NCI-H82 treated with DMSO at 0.1 percent for 48 hours (cell line): Measurements from ENCODE around the gene FAM83G.

Source experiments
- DNase-seq: peaks from one replicate; lab custom pipeline; 2025; ENCODE audit not compliant: unreplicated experiment; lab: John Stamatoyannopoulos, UW

Gene FAM83G

DNA sequence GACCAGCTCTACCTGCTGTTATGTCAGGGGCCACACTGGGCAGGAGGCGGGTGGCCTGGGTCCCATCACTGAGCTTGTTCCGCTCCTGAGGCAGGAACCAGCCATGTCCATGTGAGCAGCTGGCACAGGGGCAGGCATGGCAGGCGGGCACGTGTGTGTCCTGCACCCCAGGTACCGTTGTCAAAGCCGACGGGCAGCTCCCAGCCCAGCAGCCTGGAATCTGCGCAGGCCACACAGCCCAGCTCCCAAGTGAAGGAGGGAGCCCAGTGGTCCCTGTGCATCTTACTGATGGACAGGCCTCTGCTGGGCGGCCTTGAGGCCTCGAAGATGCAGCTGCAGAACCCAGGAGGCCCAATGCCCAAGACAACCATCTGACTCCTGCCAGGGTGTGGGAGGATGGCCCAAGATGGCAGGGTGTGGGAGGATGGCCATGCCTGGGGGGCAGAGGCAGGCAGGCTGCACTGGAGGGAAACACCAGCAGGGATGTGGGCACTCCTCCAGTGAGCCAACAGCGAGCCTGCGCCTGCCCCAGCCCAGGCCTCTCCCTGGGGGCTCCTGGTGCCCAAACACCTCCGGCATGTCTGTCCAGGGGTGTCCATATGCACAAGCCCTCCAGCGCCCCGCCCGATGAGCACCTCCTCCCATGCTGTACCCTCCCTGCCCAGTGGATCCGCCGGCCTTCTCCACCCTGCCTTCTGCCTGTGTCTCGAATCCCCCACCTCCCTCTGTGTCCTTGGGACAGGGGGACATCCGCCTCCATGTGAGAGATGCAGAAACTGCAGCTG, 12.8 kb downstream of the FAM83G start:
- DNase-seq = no peak

DNA sequence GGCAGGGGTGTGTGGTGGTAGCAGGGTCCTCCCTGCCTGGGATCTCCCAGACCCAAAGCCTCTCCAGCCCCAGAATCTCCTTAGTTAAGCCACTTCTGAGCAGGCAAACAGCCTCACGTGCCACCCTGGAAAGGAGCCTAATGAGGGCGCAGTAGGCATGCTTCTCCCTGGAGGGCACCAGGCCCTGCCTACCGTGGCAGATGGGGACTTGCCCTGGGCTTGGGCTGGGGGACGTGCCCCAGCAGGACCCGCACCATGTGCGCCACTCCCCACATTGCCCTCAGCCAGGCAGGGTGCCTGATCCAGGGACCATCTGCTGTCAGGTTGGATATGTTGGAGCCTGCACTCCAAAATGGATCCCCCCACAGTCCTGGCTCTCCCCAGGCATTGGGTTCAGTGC, 14.2 kb downstream of the FAM83G start:
- DNase-seq = no peak

DNA sequence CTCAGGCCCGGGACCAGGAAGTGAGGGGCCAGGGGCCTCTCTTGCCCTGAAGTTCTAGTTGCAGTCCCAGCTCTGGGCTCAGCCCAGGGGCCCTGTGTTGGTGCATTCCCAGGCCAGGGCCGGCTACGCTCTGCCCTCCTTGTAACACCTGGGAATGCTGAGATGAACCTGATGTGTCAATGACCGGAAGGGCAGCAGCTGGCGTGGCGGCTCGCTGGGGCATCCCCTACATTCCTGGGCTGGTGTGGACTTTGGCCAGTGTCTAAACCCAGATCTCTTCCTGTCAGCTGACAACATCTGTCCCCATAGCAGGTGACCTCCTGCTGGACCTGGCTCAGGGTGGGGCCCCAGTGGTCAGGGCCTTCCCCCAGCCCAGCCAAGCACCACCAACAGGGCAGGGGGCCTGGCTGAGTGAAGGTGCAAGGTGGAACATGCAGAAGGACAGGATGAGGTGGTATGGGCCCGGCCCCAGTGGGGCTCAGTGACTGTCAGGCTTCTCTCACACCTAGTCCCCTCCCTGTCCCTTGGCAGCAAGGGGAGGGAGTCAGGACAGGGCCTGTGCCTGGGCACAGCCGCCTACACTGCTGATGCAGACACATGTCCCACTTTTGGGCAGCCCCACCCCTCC, 15.9 kb downstream of the FAM83G start:
- DNase-seq = no peak

DNA sequence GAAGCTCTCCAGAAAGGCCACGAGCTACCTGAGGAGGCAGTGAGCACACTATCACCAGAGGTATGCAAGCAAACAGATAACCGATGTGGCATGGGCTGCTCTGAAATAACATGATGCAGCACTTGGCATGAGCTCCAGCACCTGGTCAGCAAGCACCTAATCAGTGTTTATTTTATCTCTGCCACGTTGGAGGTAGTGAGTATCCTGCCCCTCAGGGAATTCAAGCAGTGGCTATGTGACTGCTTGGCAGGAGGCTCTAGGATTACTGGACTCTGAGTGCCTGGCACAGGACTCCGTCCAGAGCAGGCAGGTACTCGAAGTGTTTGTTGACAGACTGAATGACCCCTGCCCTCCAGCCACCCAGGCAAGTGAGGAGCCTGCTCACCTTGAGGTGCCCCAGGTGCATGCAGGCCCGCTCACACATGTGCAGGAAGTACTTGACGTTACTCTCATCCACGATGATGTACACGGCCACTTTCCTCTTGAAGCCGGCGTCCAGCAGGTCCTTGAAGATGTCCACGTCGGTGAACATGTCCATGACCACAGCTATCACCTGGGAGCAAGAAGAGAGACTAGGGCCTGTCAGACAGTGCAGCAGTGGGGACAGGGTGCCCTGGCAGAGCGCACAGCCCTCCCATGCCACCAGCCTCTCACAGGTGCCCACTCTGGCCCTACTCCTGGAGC, 16.6 kb downstream of the FAM83G start:
- DNase-seq = no peak

DNA sequence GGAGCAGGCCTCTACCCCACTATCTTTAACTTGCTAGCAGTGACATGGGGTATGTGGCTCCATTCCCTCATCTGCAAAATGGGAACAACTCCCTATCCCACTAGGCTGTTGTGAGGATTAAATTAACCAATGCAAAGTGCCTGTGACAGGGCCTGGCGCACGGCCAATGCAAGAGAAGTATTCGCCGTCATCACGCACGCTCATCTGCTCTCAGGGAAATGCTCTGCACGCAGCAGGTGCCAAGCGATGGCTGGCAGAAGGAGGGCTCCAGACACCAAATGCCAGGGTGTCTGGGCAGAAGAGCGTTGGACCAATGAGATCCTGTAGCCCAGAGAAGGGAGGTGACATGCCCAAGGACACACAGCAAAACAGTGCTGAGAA, 17.3 kb downstream of the FAM83G start:
- DNase-seq = no peak

DNA sequence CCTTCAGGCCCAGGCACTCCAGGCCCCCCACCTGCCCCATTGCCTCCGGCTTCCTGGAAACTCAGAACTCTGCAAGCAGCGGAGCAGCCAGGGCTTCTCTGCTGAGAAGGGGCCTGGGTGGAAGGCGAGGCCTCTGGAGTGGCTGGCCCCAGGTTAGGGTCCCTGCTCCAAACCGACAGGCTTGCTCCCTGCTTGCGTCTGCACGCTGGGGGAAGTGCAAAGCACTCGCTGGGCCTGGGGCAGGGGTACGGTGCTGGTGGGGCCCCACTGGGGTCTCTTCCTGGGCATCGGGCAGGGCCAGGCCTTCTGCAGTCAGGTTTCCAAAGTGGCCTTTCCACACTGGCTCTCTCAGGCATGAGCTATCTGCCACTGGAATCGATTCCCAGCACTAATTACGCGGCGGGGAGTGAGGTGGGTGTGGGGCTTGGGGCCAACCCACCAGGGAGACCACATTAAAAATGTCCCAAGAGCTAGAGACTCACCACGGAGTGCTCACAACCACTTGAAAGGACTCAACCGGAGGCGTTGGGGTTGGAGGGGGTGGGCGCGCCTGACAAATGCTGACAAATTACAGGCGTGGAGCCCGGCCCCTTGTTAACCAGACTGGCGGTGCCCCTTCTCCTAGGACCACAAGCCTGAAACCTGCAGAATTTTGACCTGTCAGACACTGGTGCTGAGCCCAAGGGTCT, 17.9 kb downstream of the FAM83G start:
- no peak for DNase-seq

DNA sequence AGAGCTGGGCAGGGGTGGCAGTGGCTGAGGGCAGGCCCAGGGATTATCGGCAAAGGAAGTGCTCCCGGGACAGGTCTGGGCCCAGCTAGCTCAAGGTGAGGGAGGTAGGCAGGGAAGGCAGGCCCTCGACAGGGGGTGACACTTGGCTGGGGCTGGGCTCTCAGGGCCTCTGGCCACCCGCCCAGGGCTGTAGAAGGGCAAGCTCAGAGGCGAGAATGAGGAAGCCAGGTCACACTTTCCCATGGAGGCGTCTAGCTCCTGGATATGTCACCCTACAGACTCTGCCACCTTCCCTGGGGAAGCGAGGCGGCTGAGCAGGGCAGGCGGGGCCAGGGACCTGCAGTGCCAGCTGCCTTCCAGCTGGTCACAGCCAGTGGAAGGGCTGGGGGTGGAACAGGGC, 19.1 kb downstream of the FAM83G start:
- no peak for DNase-seq

DNA sequence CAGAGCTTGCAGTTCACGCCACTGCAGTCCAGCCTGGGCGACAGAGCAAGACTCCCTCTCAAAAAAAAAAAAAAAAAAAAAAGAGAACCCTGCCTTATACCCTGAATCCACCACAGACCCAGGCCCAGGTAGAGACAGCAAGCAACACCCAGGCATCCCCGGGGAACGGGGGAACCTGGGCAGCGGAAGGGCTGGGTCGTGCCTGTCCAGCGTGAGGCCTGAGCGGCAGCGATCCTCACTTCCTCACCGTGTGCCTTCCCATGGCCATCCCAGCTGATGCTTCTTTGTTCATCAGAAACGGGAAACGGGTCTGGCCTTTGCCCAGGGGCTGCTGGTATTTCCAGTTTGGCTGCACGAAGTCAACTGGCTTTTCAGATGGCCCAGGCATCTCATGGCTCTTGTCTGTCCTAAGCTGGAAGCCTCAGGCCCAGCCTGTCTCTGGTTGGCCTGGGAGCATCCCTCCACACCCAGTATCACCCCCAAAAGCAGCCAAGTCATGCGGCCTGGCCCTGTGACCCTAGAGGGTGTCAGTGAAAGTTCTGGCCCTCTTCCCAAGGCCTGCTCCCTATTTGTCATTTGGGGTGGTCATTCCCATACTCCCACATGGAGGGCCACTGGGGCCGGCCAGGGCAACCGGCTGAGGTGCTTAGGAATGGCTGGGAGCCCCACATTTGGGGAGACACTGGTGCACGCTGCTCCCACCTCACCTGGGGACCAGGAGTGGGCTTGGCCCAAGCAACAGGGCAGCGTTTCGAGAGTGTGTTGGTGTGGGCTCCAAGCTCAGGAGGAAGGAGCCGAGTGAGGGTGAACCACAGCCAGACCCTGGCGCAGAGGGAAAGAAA, 20.1 kb downstream of the FAM83G start:
- no peak for DNase-seq

DNA sequence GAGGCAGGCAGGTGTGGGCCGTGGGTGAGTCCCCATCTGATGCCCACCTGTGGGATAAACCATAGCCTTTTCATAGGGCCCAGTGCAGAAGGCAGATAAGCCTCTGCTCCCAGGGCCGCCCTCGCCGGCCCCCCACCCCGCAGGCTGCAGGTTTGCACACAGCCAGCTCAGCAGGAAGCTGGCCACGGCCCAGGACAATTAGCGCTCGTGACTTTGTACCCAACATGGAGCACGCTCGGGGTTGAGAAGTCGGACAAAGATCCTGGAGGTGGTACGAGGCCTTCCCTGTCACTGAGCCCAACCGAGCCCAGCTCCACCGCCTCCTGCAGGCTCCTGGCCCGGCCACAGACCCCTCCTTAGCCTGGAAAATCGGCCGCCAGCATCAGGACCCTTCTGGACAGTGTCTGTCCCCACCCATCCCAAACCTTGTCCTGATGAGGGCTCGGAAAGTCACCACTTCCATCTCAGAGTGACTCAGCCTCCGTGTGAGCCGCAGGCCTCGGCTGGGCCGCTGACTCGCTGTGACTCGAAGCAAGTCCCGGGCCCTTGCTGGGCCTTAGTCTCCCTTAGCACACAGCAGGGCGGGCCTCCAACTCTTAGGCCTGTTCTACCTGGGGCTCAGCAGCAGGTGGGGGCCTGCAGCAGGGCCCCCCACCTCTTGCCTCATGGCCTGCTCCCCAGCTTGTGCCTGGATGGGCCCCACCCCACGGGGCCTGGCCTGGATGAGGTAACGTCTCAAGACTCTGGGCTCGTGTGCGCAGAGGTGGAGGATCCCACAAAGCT, 22.7 kb downstream of the FAM83G start:
- DNase-seq = no peak

DNA sequence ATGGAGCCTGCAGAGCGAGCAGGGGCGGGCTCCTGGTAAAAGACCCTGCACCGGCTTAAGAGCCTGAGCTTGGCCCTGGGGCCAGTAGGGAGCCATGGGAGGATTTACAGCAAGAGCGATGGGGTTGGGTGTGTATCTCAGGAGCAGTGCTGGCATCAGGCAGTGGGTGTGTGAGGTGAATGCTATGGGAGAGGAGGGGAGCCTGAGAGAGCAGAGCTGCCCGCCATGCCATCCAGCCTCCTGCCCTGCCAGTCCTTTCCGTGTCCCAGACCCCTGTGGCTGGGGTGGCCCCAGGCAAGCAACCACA, 23.3 kb downstream of the FAM83G start:
- no peak for DNase-seq

DNA sequence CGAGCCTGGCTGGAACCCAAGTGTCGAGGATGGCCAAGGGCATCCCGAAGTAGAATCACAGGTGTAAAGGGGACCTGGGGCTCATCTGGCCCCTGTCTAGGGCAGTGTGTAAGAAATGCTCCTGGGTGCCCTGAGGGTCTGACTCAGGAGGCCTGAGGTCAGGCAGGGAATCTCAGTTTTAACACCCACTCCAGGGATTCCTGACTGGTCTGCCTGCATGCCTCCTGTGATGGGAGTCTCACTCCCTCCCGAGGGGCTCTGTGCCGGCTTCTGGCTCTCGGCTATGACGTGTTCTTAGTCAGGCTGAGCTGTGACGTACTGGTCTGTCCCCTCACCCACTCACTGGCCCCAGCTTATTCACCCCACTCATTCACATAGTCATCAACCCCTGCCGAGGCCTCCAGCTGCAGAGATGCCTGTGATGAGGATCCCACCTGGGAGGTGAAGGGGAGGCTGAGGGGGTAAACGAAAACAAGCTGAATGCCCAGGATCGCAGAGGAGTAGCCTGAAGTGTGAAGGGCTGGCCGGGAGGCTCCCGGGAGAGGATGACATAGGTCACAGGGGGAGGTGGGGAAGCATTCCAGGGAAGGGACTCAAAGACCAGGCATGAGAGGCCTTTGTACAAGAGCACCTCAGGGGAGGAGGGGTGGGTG, 23.8 kb downstream of the FAM83G start:
- no peak for DNase-seq

DNA sequence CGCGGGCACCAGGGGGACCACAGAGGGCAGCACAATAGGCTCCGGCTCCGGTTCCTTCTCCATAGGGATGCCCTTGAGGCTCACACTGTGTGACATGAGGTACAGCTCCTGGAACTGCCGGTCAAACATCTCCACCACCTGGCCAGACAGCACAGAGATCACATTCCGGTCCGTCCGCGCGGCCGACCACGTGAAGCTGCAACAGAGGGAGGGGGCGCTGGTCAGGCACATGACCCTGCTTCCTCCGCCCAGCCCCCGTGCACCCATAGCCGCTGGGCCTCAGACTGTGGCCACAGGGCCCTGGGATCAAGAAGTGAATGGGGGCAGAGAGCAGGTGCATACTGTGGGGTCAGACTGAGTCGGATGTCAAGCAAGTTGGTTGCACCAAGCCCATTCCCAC, 25.9 kb downstream of the FAM83G start:
- DNase-seq = no peak

DNA sequence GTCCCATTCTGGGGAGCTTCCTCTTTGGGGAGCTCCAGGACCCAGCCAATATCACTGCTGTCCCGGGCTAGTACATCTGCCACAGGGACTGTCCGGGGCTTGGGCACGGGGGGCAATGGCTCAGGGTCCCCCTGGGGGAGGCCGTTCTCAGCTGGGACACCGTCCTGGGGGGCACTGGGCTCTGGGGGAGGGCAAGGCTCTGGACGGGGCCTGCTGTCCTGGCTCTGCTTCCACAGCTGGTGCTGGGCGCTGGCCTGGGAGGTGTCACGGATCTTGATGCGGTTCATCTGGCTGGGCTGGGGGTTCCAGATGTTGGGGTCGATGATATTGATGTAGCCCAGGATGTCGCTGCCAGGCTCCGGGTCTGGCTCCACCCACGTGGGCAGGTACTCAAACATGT, 26.5 kb downstream of the FAM83G start:
- no peak for DNase-seq

DNA sequence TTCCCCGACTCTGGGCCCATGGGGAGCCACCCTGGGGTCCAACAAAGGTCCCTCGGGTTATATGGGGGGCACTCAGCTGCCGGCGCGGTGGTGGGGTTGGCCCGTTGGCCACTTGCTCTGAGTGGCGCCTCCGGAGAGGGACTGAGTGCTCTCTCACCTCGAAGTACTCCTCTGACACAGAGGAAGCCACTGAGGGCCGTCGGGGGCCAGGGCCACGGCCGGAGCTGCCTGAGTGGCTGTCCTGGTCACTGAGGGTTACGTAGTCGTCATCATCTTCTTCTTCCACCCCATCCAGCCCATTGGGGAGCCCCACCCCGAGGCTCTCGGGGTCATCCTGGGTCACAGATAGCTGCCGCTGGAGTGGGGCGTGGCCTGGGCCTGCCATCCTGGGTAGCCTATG, 26.9 kb downstream of the FAM83G start:
- DNase-seq = no peak

DNA sequence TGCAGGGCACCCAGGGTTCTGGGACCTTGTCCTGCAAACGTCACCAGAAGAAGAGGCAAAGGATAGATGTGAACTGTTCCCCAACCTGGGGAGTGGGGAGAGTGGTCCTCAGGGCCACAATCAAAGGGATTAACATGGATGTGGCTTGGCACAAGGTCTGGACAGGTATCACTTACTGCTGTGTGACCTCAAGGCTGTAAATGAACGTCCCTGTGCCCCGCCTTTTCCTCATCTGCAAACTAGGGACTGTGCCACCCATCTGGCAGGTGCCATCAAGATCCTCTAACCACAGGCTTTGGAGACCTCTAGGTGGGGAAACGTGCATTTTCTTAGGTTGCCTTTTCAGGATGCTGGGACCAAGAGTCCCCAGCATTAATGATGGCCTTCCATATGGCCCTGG, 27.5 kb downstream of the FAM83G start:
- DNase-seq = no peak

DNA sequence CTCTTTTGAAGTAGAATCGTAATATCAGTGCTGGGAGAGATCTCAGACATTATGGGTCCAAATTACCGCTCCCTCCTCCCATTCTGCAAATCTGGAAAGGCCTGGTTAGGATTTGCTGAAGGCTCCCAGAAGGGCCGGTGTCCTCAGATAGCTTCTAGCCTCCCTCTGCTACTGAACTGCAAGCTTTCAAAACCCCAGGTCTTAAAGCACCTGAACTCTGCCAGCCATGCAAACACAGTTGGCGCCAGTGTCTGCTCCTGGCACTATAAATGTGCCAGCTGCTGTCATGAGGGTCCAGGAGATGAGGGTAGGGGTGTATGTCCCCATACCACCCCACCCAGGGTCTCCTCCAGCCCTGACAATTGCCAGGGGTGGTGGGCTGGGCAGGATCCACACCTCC, 28.4 kb downstream of the FAM83G start:
- DNase-seq = no peak

DNA sequence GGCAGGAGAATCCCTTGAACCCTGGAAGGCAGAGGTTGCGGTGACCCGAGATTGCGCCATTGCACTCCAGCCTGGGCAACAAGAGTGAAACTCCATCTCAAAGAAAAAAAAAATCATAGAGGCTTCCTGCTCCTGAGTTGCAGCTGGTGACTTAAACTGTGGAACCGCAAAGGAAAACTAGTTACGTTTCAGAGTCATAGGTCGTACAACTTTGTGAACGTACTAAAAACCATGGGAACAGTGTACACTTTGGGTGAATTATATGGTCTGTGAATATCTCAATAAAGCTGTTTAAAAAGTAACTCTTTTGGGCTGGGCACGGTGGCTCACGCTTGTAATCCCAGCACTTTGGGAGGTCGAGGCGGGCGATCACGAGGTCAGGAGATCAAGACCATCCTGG, 29.0 kb downstream of the FAM83G start:
- DNase-seq = no peak

DNA sequence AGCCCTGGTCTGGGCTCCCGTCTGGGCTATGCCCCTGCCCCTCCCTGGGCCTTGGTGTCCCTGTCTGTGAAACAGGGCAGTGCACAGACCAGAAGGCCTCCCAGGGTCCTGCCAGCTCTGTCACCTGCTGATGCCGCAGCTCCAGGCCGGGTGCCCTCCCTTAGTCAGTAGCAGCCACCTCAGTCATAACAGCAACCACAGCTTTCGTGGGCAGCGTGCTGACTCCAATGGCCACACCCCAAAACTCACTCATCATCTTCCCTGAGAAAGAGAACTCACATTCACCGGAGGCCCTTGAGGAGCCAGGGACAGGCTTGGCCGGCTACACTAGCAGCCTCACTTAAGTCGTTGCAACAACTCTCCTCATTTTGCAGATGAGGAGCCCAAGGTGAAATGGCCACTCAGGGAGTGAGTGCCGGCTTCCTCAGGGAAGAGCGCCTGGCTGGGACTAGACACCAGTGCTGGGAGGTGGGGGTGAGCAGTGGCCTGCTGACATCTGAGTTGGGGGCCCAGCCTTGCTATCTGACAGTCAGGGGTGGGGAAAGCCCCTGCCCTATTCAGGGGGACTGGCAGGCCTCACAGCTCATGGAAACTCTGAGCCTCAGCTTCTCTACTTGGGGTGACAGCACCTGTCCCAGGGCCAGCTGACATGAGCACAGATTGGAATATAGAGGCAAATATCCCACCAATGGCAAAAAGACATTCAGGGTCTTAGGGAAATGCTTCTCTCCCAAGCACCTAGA, 30.0 kb downstream of the FAM83G start:
- no peak for DNase-seq

DNA sequence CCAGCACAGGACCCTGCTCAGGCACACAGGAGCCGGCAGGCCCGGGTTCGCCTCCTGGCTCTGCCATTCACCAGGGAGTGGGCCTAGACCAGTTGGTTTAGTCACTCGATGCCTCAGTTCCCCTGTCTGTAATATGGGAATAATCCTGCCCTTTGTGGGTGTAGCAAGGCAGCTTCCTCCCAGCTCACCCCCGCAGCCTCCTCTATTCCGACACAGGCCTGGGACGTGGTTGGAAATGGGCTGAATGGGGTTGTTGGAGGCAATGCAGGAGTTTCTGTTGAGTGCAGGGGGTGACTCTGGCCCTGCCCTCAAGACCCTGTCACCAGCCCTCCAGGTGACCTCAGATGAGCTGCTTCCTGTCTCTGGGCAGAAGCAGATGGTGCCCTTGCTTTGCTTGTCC, 32.8 kb downstream of the FAM83G start:
- no peak for DNase-seq
